Measurements from ENCODE around the gene MED13.
"Not testable (repeated sequence)": the region's sequence is repeated elsewhere in the genome, so short reads cannot be mapped to it uniquely, and the experiment has no call there.

The MED13 gene

GRCh38 chr17:62057696-62058095 is 7.4 kb downstream of the MED13 start:
- DNase-seq = no peak

- DNase-seq = no peak
Measured at GRCh38 chr17:62052765-62053338, 12.2 kb downstream of the MED13 start.

- no peak for DNase-seq
Measured at GRCh38 chr17:62051053-62051452, 14.0 kb downstream of the MED13 start.

- DNase-seq = no peak
Measured at GRCh38 chr17:62049299-62049698, 15.8 kb downstream of the MED13 start.

- no peak for DNase-seq
Measured at GRCh38 chr17:62048262-62048661, 16.8 kb downstream of the MED13 start.

- no peak for DNase-seq
Measured at GRCh38 chr17:62045517-62045916, 19.6 kb downstream of the MED13 start.

- DNase-seq = no peak
Measured at GRCh38 chr17:62045109-62045508, 20.0 kb downstream of the MED13 start.

- DNase-seq = no peak
Measured at GRCh38 chr17:62043602-62044001, 21.5 kb downstream of the MED13 start.

GRCh38 chr17:62043140-62043539 is 21.9 kb downstream of the MED13 start:
- no peak for DNase-seq

- no peak for DNase-seq
Measured at GRCh38 chr17:62038248-62038647, 26.8 kb downstream of the MED13 start.

- no peak for DNase-seq
Measured at GRCh38 chr17:62033317-62033716, 31.8 kb downstream of the MED13 start.

GRCh38 chr17:62032480-62032879 is 32.6 kb downstream of the MED13 start:
- DNase-seq = no peak

GRCh38 chr17:62030264-62030663 is 34.8 kb downstream of the MED13 start:
- DNase-seq = no peak

GRCh38 chr17:62024866-62025265 is 40.2 kb downstream of the MED13 start:
- DNase-seq = no peak

GRCh38 chr17:62017912-62018311 is 47.2 kb downstream of the MED13 start:
- no peak for DNase-seq

GRCh38 chr17:62017496-62017895 is 47.6 kb downstream of the MED13 start:
- DNase-seq = no peak

GRCh38 chr17:62014526-62014925 is 50.6 kb downstream of the MED13 start:
- no peak for DNase-seq

- DNase-seq = no peak
Measured at GRCh38 chr17:62009220-62009619, 55.9 kb downstream of the MED13 start.

- DNase-seq = no peak
Measured at GRCh38 chr17:62008294-62008693, 56.8 kb downstream of the MED13 start.

GRCh38 chr17:62004388-62004787 is 60.7 kb downstream of the MED13 start:
- no peak for DNase-seq

- not testable (repeated sequence) for DNase-seq
Measured at GRCh38 chr17:62003141-62003540, 61.9 kb downstream of the MED13 start.

- DNase-seq = no peak
Measured at GRCh38 chr17:62001105-62001504, 64.0 kb downstream of the MED13 start.

GRCh38 chr17:62000186-62000585 is 64.9 kb downstream of the MED13 start:
- DNase-seq = no peak

- not testable (repeated sequence) for DNase-seq
Measured at GRCh38 chr17:61998534-61998933, 66.5 kb downstream of the MED13 start.

- DNase-seq = no peak
Measured at GRCh38 chr17:61997664-61998063, 67.4 kb downstream of the MED13 start.
